ENCODE data around the gene MAPK11. TPM values are rescaled to one million over a fixed set of nuclear protein-coding genes. Genes with fewer than 3 reads are reported as not detected.

The MAPK11 gene
- total RNA-seq, 1 experiment from 2014 or later = 5.5 TPM

GRCh38 chr22:50316114-50317065 is 46.2 kb upstream of the MAPK11 start:
- Histone ChIP-seq H3K4me1 (replicated peaks; ENCODE audit: insufficient read depth) (peaks cover 13% of the 10 kb centered on the region), H3K79me2 (ENCODE audit: low read depth) (no peaks in the 10 kb centered on the region), H3K9me2 (ENCODE audit: insufficient read depth) (no peaks in the 10 kb centered on the region), H2AFZ (no peak overlapping the region), H4K20me1 (ENCODE audit: insufficient read depth) (no peaks in the 10 kb centered on the region; the same call in 1 of the 2 replicates), H3F3A (ENCODE audit: insufficient read depth, low read depth) (peaks cover 12% of the 10 kb centered on the region; the same call in 1 of the 2 replicates), H3K36me3 (ENCODE audit: low read depth) (no peaks in the 10 kb centered on the region), H3K27ac (no peak overlapping the region), H3K9me3 (ENCODE audit: insufficient read depth, low read depth) (no peaks in the 10 kb centered on the region), H3K4me3 (no peak overlapping the region), H3K27me3 (ENCODE audit: insufficient read depth, low read depth) (no peaks in the 10 kb centered on the region), H3K4me2 (no peak overlapping the region)
- DNase-seq = no peak
- TF ChIP-seq EZH2 (IDR thresholded peaks at IDR 0.05; ENCODE audit: low read depth) = no peak
- ChIA-PET CTCF (no interaction called here), POLR2A (ENCODE audit: unreplicated experiment) (no interaction called here)
- no TSS peak for BruUV-seq (replicated peaks)
- intact Hi-C loops (cut with micrococcal nuclease; ENCODE audit: unreplicated experiment) = no loop called here

GRCh38 chr22:50315289-50316113 is 45.3 kb upstream of the MAPK11 start:
- Histone ChIP-seq H3K9me3 (ENCODE audit: insufficient read depth, low read depth) (no peaks in the 10 kb centered on the region), H3K4me2 (no peak overlapping the region), H3K27ac (no peak overlapping the region), H3K9me2 (ENCODE audit: insufficient read depth) (no peaks in the 10 kb centered on the region), H2AFZ (no peak overlapping the region), H3K36me3 (ENCODE audit: low read depth) (no peaks in the 10 kb centered on the region), H3K79me2 (ENCODE audit: low read depth) (no peaks in the 10 kb centered on the region), H3K4me1 (replicated peaks; ENCODE audit: insufficient read depth) (peaks cover 13% of the 10 kb centered on the region), H4K20me1 (ENCODE audit: insufficient read depth) (no peaks in the 10 kb centered on the region; the same call in 1 of the 2 replicates), H3K4me3 (no peak overlapping the region), H3F3A (ENCODE audit: insufficient read depth, low read depth) (peaks cover 13% of the 10 kb centered on the region; the same call in 1 of the 2 replicates), H3K27me3 (ENCODE audit: insufficient read depth, low read depth) (no peaks in the 10 kb centered on the region)
- ChIA-PET CTCF (no interaction called here), POLR2A (ENCODE audit: unreplicated experiment) (no interaction called here)
- TF ChIP-seq CTCF (conservative IDR thresholded peaks at IDR 0.05) (no peak), EZH2 (IDR thresholded peaks at IDR 0.05; ENCODE audit: low read depth) (no peak)
- BruUV-seq (replicated peaks) = no TSS peak
- DNase-seq = no peak
- intact Hi-C loops (cut with micrococcal nuclease; ENCODE audit: unreplicated experiment) = no loop called here

GRCh38 chr22:50314455-50315288 is 44.5 kb upstream of the MAPK11 start:
- Histone ChIP-seq H3K27ac (no peak overlapping the region), H3K9me3 (ENCODE audit: insufficient read depth, low read depth) (no peaks in the 10 kb centered on the region)

More at GRCh38 chr22:50314455-50315288, 44.5 kb upstream of the MAPK11 start:
- intact Hi-C loops (cut with micrococcal nuclease; ENCODE audit: unreplicated experiment) = no loop called here
- peaks cover 18% of the 10 kb centered on the region; the same call in 1 of the 2 replicates for H3F3A ChIP-seq (ENCODE audit: insufficient read depth, low read depth)
- peaks cover 13% of the 10 kb centered on the region for H3K4me1 ChIP-seq (replicated peaks; ENCODE audit: insufficient read depth)
- no peaks in the 10 kb centered on the region; the same call in 1 of the 2 replicates for H4K20me1 ChIP-seq (ENCODE audit: insufficient read depth)
- H3K4me2 ChIP-seq = no peak overlapping the region
- ChIA-PET CTCF (no interaction called here), POLR2A (ENCODE audit: unreplicated experiment) (interaction anchor here (0.6 to 0.8 kb wide), 2 partner anchors 27 to 52 kb away, joined by 3 to 4 read pairs; no protein-coding TSS in a partner anchor)
- H3K9me2 ChIP-seq (ENCODE audit: insufficient read depth) = no peaks in the 10 kb centered on the region
- peak in 1 of 2 experiments; percentile 31 for DNase-seq
- no peaks in the 10 kb centered on the region for H3K79me2 ChIP-seq (ENCODE audit: low read depth)
- no peaks in the 10 kb centered on the region for H3K36me3 ChIP-seq (ENCODE audit: low read depth)
- no peak for TF ChIP-seq EZH2 (IDR thresholded peaks at IDR 0.05; ENCODE audit: low read depth)
- TF ChIP-seq CTCF (conservative IDR thresholded peaks at IDR 0.05) = no peak
- H3K4me3 ChIP-seq = no peak overlapping the region
- H2AFZ ChIP-seq = no peak overlapping the region
- H3K27me3 ChIP-seq (ENCODE audit: insufficient read depth, low read depth) = no peaks in the 10 kb centered on the region
- BruUV-seq (replicated peaks) = no TSS peak

Data from PC-9 (cell line).